Colonic mucosa (tissue), 4 donors: Measurements from ENCODE around the gene OR14K1. TPM values are rescaled to one million over a fixed set of nuclear protein-coding genes. Genes with fewer than 3 reads are reported as not detected.
"Not testable (repeated sequence)": the region's sequence is repeated elsewhere in the genome, so short reads cannot be mapped to it uniquely, and the experiment has no call there.

Source experiments
- DNase-seq: peaks from one replicate; pipeline ENCODE4 v3.0.0-alpha.2; 2020
- H3K27ac ChIP-seq: fragments of 200-600 bp; one replicate; pipeline ENCODE4 v1.8.0; 2021
- H3K27me3 ChIP-seq: fragments of 200-600 bp; one replicate; pipeline ENCODE4 v1.8.0; 2021
- H3K36me3 ChIP-seq: fragments of 200-600 bp; one replicate; pipeline ENCODE4 v1.8.0; 2021
- H3K4me1 ChIP-seq: fragments of 200-600 bp; one replicate; pipeline ENCODE4 v1.8.0; 2021; ENCODE audit warnings: mild to moderate bottlenecking
- H3K4me3 ChIP-seq: fragments of 200-600 bp; one replicate; pipeline ENCODE4 v1.8.0; 2021
- H3K9ac ChIP-seq, 2 donors: one replicate each; pipeline ENCODE4 v1.7.0; 2013; ENCODE audit warnings: control low read depth in 2 of 2, low read depth in 2 of 2, low read length in 2 of 2
- H3K9me3 ChIP-seq: fragments of 200-600 bp; one replicate; pipeline ENCODE4 v1.8.0; 2021
- CTCF ChIP-seq: fragments of 200-600 bp; IDR thresholded peaks from one replicate; pipeline ENCODE4 v1.8.0; 2022; ENCODE audit warnings: antibody characterized with exemption, mild to moderate bottlenecking
- intact Hi-C: fragments of 100-400 bp; cut with DNase I; formaldehyde crosslinking; loops from one replicate; pipeline ENCODE4 v1.14.1; 2022
- total RNA-seq, 2 donors: library from RNA; stranded (reverse); fragmentation: NEBNext Ultra II Directional in 1 of 2; extraction: Animal tissue kit (Norgen Biotek cat#: 25700) in 1 of 2; gene quantifications; one replicate each; pipeline ENCODE4 v1.2.1, GENCODE V29; 2021
- donor health status: healthy.
- donor health status: DM: no; HTN: no; CAD: no.
- donor health status: DM: no; HTN: no; CAD: no.

The OR14K1 gene
- total RNA-seq, 2 donors from 2014 or later = not detected

- DNase-seq = no peak
- Histone ChIP-seq H3K36me3 (no peaks in the 10 kb centered on the region), H3K9ac (no peak overlapping the region), H3K27me3 (no peaks in the 10 kb centered on the region), H3K9me3 (no peaks in the 10 kb centered on the region), H3K27ac (no peak overlapping the region), H3K4me1 (no peaks in the 10 kb centered on the region), H3K4me3 (no peak overlapping the region)
- intact Hi-C loops = no loop called here
- no peak for TF ChIP-seq CTCF
Observed at GRCh38 chr1:247740721-247741120, 2.3 kb downstream of the OR14K1 start.

- Histone ChIP-seq H3K9me3 (no peaks in the 10 kb centered on the region), H3K36me3 (no peaks in the 10 kb centered on the region), H3K4me3 (no peak overlapping the region), H3K27ac (no peak overlapping the region), H3K9ac (no peak overlapping the region), H3K27me3 (no peaks in the 10 kb centered on the region), H3K4me1 (no peaks in the 10 kb centered on the region)
- intact Hi-C loops = no loop called here
- no peak for DNase-seq
- no peak for TF ChIP-seq CTCF
Observed at GRCh38 chr1:247741756-247742155, 3.3 kb downstream of the OR14K1 start.

- intact Hi-C loops, H3K9me3 ChIP-seq, H3K4me3 ChIP-seq, H3K4me1 ChIP-seq, DNase-seq, H3K9ac ChIP-seq, H3K36me3 ChIP-seq, H3K27ac ChIP-seq, H3K27me3 ChIP-seq: not testable (repeated sequence)
Observed at GRCh38 chr1:247742215-247742760, 3.9 kb downstream of the OR14K1 start.

DNA sequence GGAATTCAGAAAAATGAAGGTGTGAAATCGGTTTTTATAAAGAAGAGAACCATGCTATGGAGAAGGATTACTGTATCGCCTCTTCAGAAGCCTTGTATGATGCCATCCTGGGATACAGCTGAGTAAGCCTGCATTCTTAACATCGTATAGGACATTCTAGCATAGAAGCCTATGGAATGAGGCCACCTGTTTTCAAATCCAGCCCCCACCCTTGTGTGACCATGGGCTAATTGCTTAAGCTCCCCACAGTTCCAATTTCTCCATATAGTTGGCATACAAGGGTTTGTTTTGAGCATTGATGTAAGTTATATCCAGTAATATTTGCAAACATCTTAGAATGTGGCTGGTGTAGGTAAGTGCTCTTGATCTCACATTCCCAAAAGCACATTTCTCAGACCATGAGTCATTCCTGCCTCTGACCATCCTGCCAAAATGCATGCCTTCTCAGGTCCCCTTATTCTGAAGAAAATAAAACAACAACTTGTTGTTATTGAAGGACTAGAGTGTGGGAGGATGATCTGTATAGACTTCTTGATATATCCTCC, 8.0 kb downstream of the OR14K1 start:
- H3K9me3 ChIP-seq = no peaks in the 10 kb centered on the region
- no peak overlapping the region for H3K4me3 ChIP-seq
- no peak overlapping the region for H3K9ac ChIP-seq
- H3K4me1 ChIP-seq = no peaks in the 10 kb centered on the region
- DNase-seq = no peak
- TF ChIP-seq CTCF = no peak
- intact Hi-C loops = no loop called here
- no peaks in the 10 kb centered on the region for H3K36me3 ChIP-seq
- H3K27ac ChIP-seq = no peak overlapping the region
- H3K27me3 ChIP-seq = no peaks in the 10 kb centered on the region

GRCh38 chr1:247747616-247748015, 9.2 kb downstream of the OR14K1 start:
- no peak for DNase-seq
- Histone ChIP-seq H3K9ac (no peak overlapping the region), H3K4me1 (no peaks in the 10 kb centered on the region), H3K27ac (no peak overlapping the region), H3K4me3 (no peak overlapping the region), H3K27me3 (no peaks in the 10 kb centered on the region), H3K9me3 (no peaks in the 10 kb centered on the region), H3K36me3 (no peaks in the 10 kb centered on the region)
- intact Hi-C loops = no loop called here
- no peak for TF ChIP-seq CTCF

DNA sequence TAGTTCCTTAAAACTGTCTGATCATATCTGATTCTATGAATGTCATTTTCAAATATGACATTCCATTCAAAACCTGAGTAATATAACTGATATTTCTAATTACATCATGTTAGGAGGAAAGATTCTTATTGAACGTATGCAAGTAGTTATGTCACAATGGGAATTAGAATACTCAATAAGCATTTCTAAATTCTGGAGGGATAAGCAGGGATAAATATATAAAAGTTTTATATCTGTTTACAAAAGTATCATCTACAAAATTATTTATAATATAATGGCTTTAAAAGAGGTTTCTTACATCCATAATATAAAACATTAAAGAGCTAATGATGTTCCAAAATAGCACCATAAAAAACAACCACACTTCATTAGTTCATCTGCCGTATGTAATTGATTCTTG, 9.6 kb downstream of the OR14K1 start, which contains the start of gene OR14A2:
Gene OR14A2, minus strand, starts transcription at position 101 of the 400 bp plus-strand sequence.
- Histone ChIP-seq H3K9ac (no peak within 1 kb of the TSS), H3K4me3 (no peak within 1 kb of the TSS), H3K27me3 (no peaks in the 10 kb centered on the region), H3K4me1 (no peaks in the 10 kb centered on the region), H3K9me3 (no peaks in the 10 kb centered on the region), H3K27ac (no peak within 1 kb of the TSS), H3K36me3 (no peaks in the 10 kb centered on the region)
- no peak for DNase-seq
- intact Hi-C loops = no loop called here
- no peak for TF ChIP-seq CTCF
